NOMO-1 (cell line): Measurements from ENCODE around the gene HIPK3.
A peak's percentile ranks its signal among the peaks of the same experiment; 100 is the strongest.
"Not testable (repeated sequence)": the region's sequence is repeated elsewhere in the genome, so short reads cannot be mapped to it uniquely, and the experiment has no call there.

Experiments used
- DNase-seq, 2 experiments: peaks; one replicate each; lab custom pipeline; 2025; ENCODE audit not compliant: unreplicated experiment in 2 of 2; lab: John Stamatoyannopoulos, UW

The HIPK3 gene

GRCh38 chr11:33258631-33259205, 1.5 kb downstream of the HIPK3 start:
- DNase-seq = peak; percentile 42 to 57

- DNase-seq = peak in 1 of 2 experiments; percentile 32
Measured at GRCh38 chr11:33259869-33260268, 2.7 kb downstream of the HIPK3 start.

GRCh38 chr11:33261350-33261749, 4.2 kb downstream of the HIPK3 start:
- not testable (repeated sequence) for DNase-seq

GRCh38 chr11:33262011-33262645, 4.9 kb downstream of the HIPK3 start:
- peak in 1 of 2 experiments; percentile 41 for DNase-seq

- peak; percentile 55 to 81 for DNase-seq
Measured at GRCh38 chr11:33263549-33263948, 6.4 kb downstream of the HIPK3 start.

- no peak for DNase-seq
Measured at GRCh38 chr11:33264926-33265325, 7.7 kb downstream of the HIPK3 start.

GRCh38 chr11:33266393-33267215, 9.4 kb downstream of the HIPK3 start:
- DNase-seq = peak in 1 of 2 experiments; percentile 43

- no peak for DNase-seq
Measured at GRCh38 chr11:33268945-33269540, 11.9 kb downstream of the HIPK3 start.

GRCh38 chr11:33269822-33270221, 12.6 kb downstream of the HIPK3 start:
- DNase-seq = no peak

GRCh38 chr11:33271059-33271458, 13.9 kb downstream of the HIPK3 start:
- DNase-seq = no peak

GRCh38 chr11:33272338-33273107, 15.3 kb downstream of the HIPK3 start:
- DNase-seq = no peak

GRCh38 chr11:33273656-33274055, 16.5 kb downstream of the HIPK3 start:
- no peak for DNase-seq

GRCh38 chr11:33280411-33280810, 23.2 kb downstream of the HIPK3 start:
- no peak for DNase-seq

- DNase-seq = no peak
Measured at GRCh38 chr11:33281758-33282157, 24.6 kb downstream of the HIPK3 start.

- no peak for DNase-seq
Measured at GRCh38 chr11:33284818-33285217, 27.6 kb downstream of the HIPK3 start.

- no peak for DNase-seq
Measured at GRCh38 chr11:33290319-33290718, 33.1 kb downstream of the HIPK3 start.

GRCh38 chr11:33291004-33291777, 34.0 kb downstream of the HIPK3 start:
- DNase-seq = no peak

- no peak for DNase-seq
Measured at GRCh38 chr11:33292311-33292710, 35.1 kb downstream of the HIPK3 start.

GRCh38 chr11:33294224-33294623, 37.0 kb downstream of the HIPK3 start:
- no peak for DNase-seq

- no peak for DNase-seq
Measured at GRCh38 chr11:33294797-33295196, 37.6 kb downstream of the HIPK3 start.
